ENCODE data around the gene MDGA2.

DNA sequence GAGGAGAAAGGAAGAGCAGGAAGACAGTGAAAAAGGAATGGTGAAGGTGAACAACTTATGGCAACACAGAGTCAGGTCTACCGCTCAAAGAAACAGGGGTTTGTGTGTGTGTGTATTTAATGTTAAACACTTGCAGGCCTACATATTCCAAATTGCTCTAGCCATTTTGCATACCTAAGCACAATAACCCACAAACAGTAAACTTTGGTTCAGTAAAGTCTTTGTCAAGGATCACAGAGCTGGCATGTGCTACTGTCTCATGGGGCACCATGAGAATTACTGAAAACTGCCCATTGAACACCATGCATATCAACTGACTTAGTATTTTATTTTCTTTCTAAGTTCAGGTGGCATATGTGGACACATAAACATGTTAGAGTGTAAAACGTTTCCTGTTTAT is 163.6 kb downstream of the MDGA2 start:
- TF ChIP-seq, protein P1, sequence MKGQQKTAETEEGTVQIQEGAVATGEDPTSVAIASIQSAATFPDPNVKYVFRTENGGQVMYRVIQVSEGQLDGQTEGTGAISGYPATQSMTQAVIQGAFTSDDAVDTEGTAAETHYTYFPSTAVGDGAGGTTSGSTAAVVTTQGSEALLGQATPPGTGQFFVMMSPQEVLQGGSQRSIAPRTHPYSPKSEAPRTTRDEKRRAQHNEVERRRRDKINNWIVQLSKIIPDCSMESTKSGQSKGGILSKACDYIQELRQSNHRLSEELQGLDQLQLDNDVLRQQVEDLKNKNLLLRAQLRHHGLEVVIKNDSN (IDR thresholded peaks at IDR 0.05; ENCODE audit: borderline replicate concordance, low read depth), result no peak
- no peak for TF ChIP-seq EP300 (IDR thresholded peaks at IDR 0.05; ENCODE audit: borderline replicate concordance in 1 of 2, low read depth in 1 of 2, low read length in 1 of 2)
- TF ChIP-seq TAF1 (IDR thresholded peaks at IDR 0.05; ENCODE audit: borderline replicate concordance, low read depth, low read length), result no peak
- no peak for TF ChIP-seq YY1 (IDR thresholded peaks at IDR 0.05; ENCODE audit: low read depth)
- TF ChIP-seq, protein P2, sequence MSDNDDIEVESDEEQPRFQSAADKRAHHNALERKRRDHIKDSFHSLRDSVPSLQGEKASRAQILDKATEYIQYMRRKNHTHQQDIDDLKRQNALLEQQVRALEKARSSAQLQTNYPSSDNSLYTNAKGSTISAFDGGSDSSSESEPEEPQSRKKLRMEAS (IDR thresholded peaks at IDR 0.05; ENCODE audit: low read depth), result no peak
- TF ChIP-seq, protein P3, sequence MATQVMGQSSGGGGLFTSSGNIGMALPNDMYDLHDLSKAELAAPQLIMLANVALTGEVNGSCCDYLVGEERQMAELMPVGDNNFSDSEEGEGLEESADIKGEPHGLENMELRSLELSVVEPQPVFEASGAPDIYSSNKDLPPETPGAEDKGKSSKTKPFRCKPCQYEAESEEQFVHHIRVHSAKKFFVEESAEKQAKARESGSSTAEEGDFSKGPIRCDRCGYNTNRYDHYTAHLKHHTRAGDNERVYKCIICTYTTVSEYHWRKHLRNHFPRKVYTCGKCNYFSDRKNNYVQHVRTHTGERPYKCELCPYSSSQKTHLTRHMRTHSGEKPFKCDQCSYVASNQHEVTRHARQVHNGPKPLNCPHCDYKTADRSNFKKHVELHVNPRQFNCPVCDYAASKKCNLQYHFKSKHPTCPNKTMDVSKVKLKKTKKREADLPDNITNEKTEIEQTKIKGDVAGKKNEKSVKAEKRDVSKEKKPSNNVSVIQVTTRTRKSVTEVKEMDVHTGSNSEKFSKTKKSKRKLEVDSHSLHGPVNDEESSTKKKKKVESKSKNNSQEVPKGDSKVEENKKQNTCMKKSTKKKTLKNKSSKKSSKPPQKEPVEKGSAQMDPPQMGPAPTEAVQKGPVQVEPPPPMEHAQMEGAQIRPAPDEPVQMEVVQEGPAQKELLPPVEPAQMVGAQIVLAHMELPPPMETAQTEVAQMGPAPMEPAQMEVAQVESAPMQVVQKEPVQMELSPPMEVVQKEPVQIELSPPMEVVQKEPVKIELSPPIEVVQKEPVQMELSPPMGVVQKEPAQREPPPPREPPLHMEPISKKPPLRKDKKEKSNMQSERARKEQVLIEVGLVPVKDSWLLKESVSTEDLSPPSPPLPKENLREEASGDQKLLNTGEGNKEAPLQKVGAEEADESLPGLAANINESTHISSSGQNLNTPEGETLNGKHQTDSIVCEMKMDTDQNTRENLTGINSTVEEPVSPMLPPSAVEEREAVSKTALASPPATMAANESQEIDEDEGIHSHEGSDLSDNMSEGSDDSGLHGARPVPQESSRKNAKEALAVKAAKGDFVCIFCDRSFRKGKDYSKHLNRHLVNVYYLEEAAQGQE (IDR thresholded peaks at IDR 0.05; ENCODE audit: low read depth, low read length), result no peak
- TF ChIP-seq CHD2 (IDR thresholded peaks at IDR 0.05; ENCODE audit: low read length, partially characterized antibody), result no peak
- no peak for TF ChIP-seq FOSL2 (IDR thresholded peaks at IDR 0.05; ENCODE audit: borderline replicate concordance, low read depth)
- TF ChIP-seq, protein P4, sequence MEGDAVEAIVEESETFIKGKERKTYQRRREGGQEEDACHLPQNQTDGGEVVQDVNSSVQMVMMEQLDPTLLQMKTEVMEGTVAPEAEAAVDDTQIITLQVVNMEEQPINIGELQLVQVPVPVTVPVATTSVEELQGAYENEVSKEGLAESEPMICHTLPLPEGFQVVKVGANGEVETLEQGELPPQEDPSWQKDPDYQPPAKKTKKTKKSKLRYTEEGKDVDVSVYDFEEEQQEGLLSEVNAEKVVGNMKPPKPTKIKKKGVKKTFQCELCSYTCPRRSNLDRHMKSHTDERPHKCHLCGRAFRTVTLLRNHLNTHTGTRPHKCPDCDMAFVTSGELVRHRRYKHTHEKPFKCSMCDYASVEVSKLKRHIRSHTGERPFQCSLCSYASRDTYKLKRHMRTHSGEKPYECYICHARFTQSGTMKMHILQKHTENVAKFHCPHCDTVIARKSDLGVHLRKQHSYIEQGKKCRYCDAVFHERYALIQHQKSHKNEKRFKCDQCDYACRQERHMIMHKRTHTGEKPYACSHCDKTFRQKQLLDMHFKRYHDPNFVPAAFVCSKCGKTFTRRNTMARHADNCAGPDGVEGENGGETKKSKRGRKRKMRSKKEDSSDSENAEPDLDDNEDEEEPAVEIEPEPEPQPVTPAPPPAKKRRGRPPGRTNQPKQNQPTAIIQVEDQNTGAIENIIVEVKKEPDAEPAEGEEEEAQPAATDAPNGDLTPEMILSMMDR (IDR thresholded peaks at IDR 0.05), result no peak
- TF ChIP-seq SMC3 (IDR thresholded peaks at IDR 0.05; ENCODE audit: low read depth, low read length), result no peak
- no peak for TF ChIP-seq RFX5 (IDR thresholded peaks at IDR 0.05; ENCODE audit: low read length)
- TF ChIP-seq GABPA (IDR thresholded peaks at IDR 0.05; ENCODE audit: low read depth), result no peak
- no peak for TF ChIP-seq POLR2AphosphoS5 (IDR thresholded peaks at IDR 0.05; ENCODE audit: low read depth, low read length)

Measured in SK-N-SH (cell line).